ENCODE measurements around the gene RAET1L. TPM values are rescaled to one million over a fixed set of nuclear protein-coding genes. Genes with fewer than 3 reads are reported as not detected.

Gene RAET1L
- polyA plus RNA-seq, 3 donors = not detected

- H3K4me3 ChIP-seq (replicated peaks in 1 of 3; ENCODE audit: low read depth in 2 of 3, low read length in 3 of 3) = no peak overlapping the region
- no peaks in the 10 kb centered on the region for H3K79me2 ChIP-seq (ENCODE audit: insufficient read depth, low read length)
- Mint-ChIP-seq H3K27ac (peak overlapping the region in 1 of 7 donors; percentile 15), H3K9me3 (peaks cover 0 to 4% (median under 1%) of the 10 kb centered on the region in 7 donors), H3K4me1 (peaks cover 23% of the 10 kb centered on the region), H3K27me3 (ENCODE audit: low read depth in 3 of 3) (peaks cover 21 to 45% (median 40%) of the 10 kb centered on the region in 3 donors), H3K4me3 (peak overlapping the region in 1 of 2 donors; percentile 48), H3K36me3 (peaks cover 0 to 2% of the 10 kb centered on the region in 2 donors)
- no peak overlapping the region for H3K4me2 ChIP-seq (replicated peaks; ENCODE audit: extremely low read depth, low read length, poor library complexity, severe bottlenecking)
- WGBS (ENCODE audit: insufficient coverage) = 57% methylated on average over 7 of the region's 8 CpGs
- H3K36me3 ChIP-seq (replicated peaks in 1 of 2; ENCODE audit: control insufficient read depth in 1 of 2, insufficient read depth in 2 of 2, low read length in 2 of 2) = no peaks in the 10 kb centered on the region
- peaks cover 3 to 30% of the 10 kb centered on the region in 2 donors for H3K27me3 ChIP-seq (ENCODE audit: control insufficient read depth in 2 of 2, insufficient read depth in 2 of 2, low read length in 2 of 2)
- peaks cover 16 to 21% of the 10 kb centered on the region in 2 donors for H3K4me1 ChIP-seq (ENCODE audit: control insufficient read depth in 1 of 2, insufficient read depth in 2 of 2, low read length in 2 of 2)
- DNase-seq = peak; percentile 42 to 77 (median 51)
- no peak overlapping the region for H3K27ac ChIP-seq (ENCODE audit: low read depth in 1 of 2, low read length in 2 of 2)
- H2AFZ ChIP-seq (ENCODE audit: insufficient read depth, low read depth, low read length, poor library complexity, severe bottlenecking) = no peak overlapping the region
- no peaks in the 10 kb centered on the region for H3K9me3 ChIP-seq (replicated peaks in 1 of 2; ENCODE audit: control insufficient read depth in 1 of 2, insufficient read depth in 1 of 2, low read length in 2 of 2)
- H4K20me1 ChIP-seq (ENCODE audit: insufficient read depth, low read length) = no peaks in the 10 kb centered on the region
- intact Hi-C loops (cut with micrococcal nuclease) = no loop called here
- no peak for TF ChIP-seq CTCF (IDR thresholded peaks at IDR 0.05)
- H3K9ac ChIP-seq (ENCODE audit: insufficient read depth, low read length, poor library complexity, severe bottlenecking) = no peak overlapping the region
Observed at GRCh38 chr6:150072201-150072600, 46.9 kb upstream of the RAET1L start.

- peaks cover 16 to 21% of the 10 kb centered on the region in 2 donors for H3K4me1 ChIP-seq (ENCODE audit: control insufficient read depth in 1 of 2, insufficient read depth in 2 of 2, low read length in 2 of 2)
- H3K27ac Mint-ChIP-seq = no peak overlapping the region
- no peak overlapping the region for H3K9ac ChIP-seq (ENCODE audit: insufficient read depth, low read length, poor library complexity, severe bottlenecking)
- no peak overlapping the region for H3K27ac ChIP-seq (ENCODE audit: low read depth in 1 of 2, low read length in 2 of 2)
- peaks cover 0 to 27% of the 10 kb centered on the region in 2 donors for H3K27me3 ChIP-seq (ENCODE audit: control insufficient read depth in 2 of 2, insufficient read depth in 2 of 2, low read length in 2 of 2)
- peaks cover 0 to 2% of the 10 kb centered on the region in 2 donors for H3K36me3 Mint-ChIP-seq
- no peak for TF ChIP-seq CTCF (IDR thresholded peaks at IDR 0.05)
- H3K27me3 Mint-ChIP-seq (ENCODE audit: low read depth in 3 of 3) = peaks cover 21 to 48% (median 44%) of the 10 kb centered on the region in 3 donors
- H3K4me1 Mint-ChIP-seq = peaks cover 23% of the 10 kb centered on the region
- no peak overlapping the region for H3K4me3 ChIP-seq (replicated peaks in 1 of 3; ENCODE audit: low read depth in 2 of 3, low read length in 3 of 3)
- DNase-seq = no peak
- H2AFZ ChIP-seq (ENCODE audit: insufficient read depth, low read depth, low read length, poor library complexity, severe bottlenecking) = no peak overlapping the region
- 94% methylated on average over 2 of the region's 3 CpGs for WGBS (ENCODE audit: insufficient coverage)
- H3K9me3 ChIP-seq (replicated peaks in 1 of 2; ENCODE audit: control insufficient read depth in 1 of 2, insufficient read depth in 1 of 2, low read length in 2 of 2) = no peaks in the 10 kb centered on the region
- H3K79me2 ChIP-seq (ENCODE audit: insufficient read depth, low read length) = no peaks in the 10 kb centered on the region
- intact Hi-C loops (cut with micrococcal nuclease) = no loop called here
- H3K4me2 ChIP-seq (replicated peaks; ENCODE audit: extremely low read depth, low read length, poor library complexity, severe bottlenecking) = no peak overlapping the region
- H4K20me1 ChIP-seq (ENCODE audit: insufficient read depth, low read length) = no peaks in the 10 kb centered on the region
- H3K9me3 Mint-ChIP-seq = peaks cover 0 to 4% (median 2%) of the 10 kb centered on the region in 7 donors
- H3K36me3 ChIP-seq (replicated peaks in 1 of 2; ENCODE audit: control insufficient read depth in 1 of 2, insufficient read depth in 2 of 2, low read length in 2 of 2) = no peaks in the 10 kb centered on the region
- no peak overlapping the region for H3K4me3 Mint-ChIP-seq
Observed at GRCh38 chr6:150070236-150070818, 45.0 kb upstream of the RAET1L start.
